ENCODE data around the gene ANO6.
"Not testable (repeated sequence)": the region's sequence is repeated elsewhere in the genome, so short reads cannot be mapped to it uniquely, and the experiment has no call there.

Gene ANO6

DNA sequence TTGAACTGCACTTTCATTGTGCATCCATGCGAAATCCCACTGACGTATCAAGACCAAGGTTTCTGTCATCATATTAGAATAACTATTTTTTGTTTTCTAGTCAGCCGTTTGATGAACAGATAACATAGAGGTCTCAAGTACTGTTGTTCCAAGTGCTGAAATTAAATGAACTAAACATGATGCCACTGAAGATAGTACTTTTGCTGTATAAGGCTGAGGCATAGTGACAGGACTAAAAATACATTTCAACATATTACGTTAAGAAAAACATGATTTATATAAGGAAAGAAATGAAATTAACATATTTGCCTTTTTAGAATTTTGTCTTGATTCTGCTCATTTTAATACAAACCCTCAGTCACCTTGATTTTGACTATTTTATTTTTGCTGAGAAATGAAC, 82.2 kb downstream of the ANO6 start:
- no peak for ATAC-seq
- no peak overlapping the region for H3K4me3 Mint-ChIP-seq
- H3K4me1 Mint-ChIP-seq = peaks cover 6% of the 10 kb centered on the region
- no peaks in the 10 kb centered on the region for H3K27me3 Mint-ChIP-seq
- H3K27ac Mint-ChIP-seq = no peak overlapping the region
- no peaks in the 10 kb centered on the region for H3K9me3 Mint-ChIP-seq
- peaks cover 6% of the 10 kb centered on the region for H3K36me3 Mint-ChIP-seq

DNA sequence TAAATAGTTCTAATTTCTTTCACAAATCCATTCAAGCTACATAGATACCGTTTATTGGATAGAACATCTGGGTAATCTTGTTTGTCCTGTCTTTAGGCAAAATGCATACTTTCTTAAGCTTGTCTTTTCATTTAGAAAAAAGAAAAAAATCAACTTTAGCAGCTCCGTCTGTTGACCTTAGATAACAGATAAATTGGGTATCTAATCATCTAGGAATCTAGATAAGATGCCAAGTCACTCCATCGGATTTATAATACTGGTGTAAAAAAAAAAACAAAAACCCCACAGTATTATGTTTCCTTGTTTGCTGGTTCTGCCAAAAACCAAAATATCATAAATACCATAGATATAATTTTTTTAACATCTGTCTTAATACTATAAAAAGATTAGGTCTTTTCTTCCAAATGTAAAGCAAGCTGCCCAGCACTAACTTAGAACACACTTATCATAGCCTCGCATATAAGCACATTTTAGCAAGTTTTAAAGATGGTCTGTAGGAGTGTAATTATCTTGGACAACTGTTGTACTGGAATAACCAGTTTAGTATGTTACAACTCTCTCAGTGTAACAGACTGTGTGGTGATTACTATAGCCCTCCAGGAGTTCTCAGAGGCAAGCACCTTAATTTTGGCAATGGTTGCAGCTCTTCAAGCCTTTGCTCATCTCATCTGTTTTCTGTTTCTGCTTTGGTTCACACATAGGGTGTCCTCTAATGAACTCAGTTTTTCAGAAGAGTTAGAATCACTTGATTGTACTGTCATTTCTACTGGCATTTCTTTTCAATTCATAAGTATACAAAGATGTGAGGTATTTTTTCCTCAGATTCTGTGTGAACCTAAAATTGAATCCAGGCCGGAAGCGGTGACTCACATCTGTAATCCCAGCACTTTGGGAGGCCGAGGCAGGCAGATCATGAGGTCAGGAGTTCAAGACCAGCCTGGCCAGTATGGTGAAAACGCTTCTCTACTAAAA, 83.1 kb downstream of the ANO6 start:
- no peak overlapping the region for H3K27ac Mint-ChIP-seq
- H3K9me3 Mint-ChIP-seq = no peaks in the 10 kb centered on the region
- peaks cover 2% of the 10 kb centered on the region for H3K4me1 Mint-ChIP-seq
- peaks cover 5% of the 10 kb centered on the region for H3K36me3 Mint-ChIP-seq
- H3K4me3 Mint-ChIP-seq = no peak overlapping the region
- H3K27me3 Mint-ChIP-seq = no peaks in the 10 kb centered on the region
- ATAC-seq = no peak

DNA sequence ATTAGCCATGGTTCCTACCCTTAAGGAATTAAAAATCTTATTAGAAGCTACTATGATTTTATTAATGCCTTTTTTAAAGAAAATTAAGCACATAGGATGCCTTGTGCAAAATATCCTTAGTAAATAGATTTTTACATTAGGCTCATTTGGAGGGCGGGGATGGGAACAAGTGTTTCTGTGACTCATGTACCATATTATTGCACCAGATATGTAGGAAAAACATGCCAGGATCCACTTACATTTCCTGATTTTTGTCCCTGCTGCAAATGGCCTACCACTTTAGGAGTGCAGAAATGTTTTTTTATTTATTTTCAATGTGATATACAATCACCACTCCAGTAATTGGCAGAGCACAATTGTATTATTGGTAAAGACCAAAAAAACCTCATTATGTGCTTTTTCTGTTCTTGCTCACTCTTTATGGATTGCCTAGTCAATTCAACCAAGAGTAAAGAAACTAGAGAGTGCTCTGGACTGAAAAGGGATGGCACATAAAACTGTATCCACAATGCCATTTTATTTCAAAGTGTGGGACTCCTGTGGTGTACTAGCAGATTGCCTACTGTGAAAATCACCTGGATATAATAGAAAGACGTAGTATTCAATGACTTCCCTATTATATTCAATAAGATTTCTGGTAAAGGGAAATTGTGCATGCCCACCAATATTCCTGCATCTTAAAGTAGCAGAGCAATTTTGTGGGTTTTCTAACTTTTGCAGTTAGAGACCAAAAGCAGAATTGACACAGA, 86.9 kb downstream of the ANO6 start:
- Mint-ChIP-seq H3K4me1 (no peaks in the 10 kb centered on the region), H3K27me3 (no peaks in the 10 kb centered on the region), H3K27ac (no peak overlapping the region), H3K36me3 (peaks cover 20% of the 10 kb centered on the region), H3K4me3 (no peak overlapping the region), H3K9me3 (no peaks in the 10 kb centered on the region)
- no peak for ATAC-seq

DNA sequence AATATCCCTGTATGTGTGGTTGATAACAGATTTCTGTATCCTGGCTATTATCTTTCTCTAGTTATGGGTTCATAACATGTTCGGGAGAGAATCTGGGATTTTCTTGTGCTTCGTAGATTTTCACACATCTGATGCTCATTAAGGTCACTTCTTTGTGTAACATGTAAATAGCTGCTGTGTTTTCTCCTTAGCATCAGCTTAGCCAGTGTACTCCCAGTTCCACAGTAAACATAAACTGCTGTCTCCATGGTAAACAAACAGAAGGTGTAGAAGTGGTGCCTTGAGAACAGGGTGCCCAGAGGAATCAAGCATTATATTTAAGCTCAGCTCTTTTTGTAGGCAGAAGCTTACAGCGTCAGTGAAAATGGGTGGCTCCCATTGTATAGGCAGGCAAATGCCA, 88.0 kb downstream of the ANO6 start:
- no peak for ATAC-seq
- Mint-ChIP-seq H3K27ac (no peak overlapping the region), H3K9me3 (no peaks in the 10 kb centered on the region), H3K4me3 (no peak overlapping the region), H3K27me3 (no peaks in the 10 kb centered on the region), H3K36me3 (peaks cover 20% of the 10 kb centered on the region), H3K4me1 (no peaks in the 10 kb centered on the region)

DNA sequence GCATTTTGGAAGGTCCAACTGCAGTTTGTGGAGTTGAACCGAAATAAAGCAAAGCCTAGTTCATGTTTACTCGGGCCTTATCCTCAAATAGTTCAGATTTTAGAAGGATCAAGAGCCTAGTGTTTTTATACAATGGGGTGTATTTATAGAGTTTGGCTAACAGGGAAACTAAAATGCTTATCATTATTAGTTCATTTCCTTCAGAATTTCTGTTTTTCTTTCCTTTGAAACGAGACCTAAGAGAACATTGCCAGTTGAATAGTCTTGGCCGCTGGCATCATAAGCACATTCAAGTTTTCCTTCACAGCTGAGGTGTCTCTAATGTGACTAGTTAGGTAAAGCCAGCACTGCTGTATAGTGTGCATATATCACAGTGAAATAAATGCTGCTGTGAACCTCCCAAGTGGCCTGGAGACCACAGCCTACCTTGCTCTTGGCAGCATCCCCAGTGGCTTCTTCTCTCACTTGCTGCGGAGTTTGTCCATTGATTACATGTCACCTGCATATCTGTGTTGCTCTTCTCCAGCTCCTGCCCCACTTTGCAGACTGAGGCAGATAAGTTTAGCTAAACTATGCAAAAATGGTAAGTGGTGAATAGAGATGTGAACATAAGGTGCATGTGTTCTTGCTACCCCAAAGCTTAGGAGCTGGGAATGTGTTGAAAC, 88.8 kb downstream of the ANO6 start:
- H3K36me3 Mint-ChIP-seq = peaks cover 20% of the 10 kb centered on the region
- no peaks in the 10 kb centered on the region for H3K9me3 Mint-ChIP-seq
- H3K27me3 Mint-ChIP-seq = no peaks in the 10 kb centered on the region
- no peak for ATAC-seq
- no peak overlapping the region for H3K4me3 Mint-ChIP-seq
- no peaks in the 10 kb centered on the region for H3K4me1 Mint-ChIP-seq
- no peak overlapping the region for H3K27ac Mint-ChIP-seq

DNA sequence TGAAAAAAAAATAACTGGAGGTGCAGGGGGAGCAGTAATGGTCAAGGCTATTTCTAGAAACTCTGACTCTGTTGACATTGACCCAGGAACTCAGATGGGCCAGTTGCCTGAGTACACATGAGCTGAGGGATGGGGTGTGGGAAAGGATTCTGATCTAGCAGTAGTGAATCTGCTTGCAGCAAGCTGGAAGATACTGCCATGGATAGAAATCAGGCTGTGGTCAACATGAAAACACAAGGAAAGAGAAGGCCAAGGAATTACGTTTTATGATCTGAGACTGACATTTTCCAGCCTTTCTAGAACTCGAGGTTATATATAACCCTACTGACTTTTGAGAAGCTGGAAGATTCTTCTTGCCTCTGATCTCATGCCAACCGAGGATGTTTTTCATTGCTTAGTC, 90.0 kb downstream of the ANO6 start:
- no peaks in the 10 kb centered on the region for H3K9me3 Mint-ChIP-seq
- H3K4me1 Mint-ChIP-seq = no peaks in the 10 kb centered on the region
- H3K36me3 Mint-ChIP-seq = peaks cover 20% of the 10 kb centered on the region
- no peak overlapping the region for H3K4me3 Mint-ChIP-seq
- no peak overlapping the region for H3K27ac Mint-ChIP-seq
- ATAC-seq = no peak
- no peaks in the 10 kb centered on the region for H3K27me3 Mint-ChIP-seq

DNA sequence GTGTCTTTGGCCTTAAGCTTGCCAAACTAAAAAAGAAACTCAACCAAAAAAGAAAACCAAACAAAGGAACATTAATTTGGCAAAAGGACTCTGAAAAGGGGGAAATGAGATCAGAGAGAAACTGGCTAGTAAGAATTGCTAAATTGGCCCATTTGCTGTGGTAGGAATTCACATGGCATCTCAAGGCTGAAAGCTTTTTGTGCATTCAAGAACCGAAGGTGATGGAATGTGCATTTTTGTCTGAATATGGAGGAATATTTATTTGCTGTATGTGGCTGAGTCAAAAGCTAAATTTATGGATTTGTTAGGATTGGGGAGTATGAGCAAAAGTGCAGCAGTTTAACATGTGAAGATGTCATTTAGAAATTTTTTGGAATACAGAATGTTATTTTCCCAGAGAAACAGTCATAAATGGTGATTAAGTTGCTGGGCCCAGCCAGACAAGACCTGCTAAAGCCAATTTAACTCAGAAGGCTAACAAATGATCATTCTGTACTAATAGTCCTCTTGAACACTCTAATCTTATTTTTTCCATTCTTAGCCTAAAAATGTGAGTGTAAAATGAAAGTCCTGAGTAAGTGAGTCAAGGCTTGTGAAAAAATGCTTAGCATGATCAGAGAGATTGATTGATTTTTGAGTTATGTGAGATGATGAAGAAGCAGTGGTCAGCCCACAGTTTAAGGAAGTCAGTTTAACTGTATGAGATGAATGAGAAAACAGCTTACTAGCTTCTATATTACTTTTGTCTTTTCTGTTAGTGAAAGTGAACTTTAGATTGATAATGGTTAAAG, 94.1 kb downstream of the ANO6 start:
- no peaks in the 10 kb centered on the region for H3K27me3 Mint-ChIP-seq
- peaks cover 17% of the 10 kb centered on the region for H3K36me3 Mint-ChIP-seq
- no peaks in the 10 kb centered on the region for H3K4me1 Mint-ChIP-seq
- no peak overlapping the region for H3K4me3 Mint-ChIP-seq
- no peak overlapping the region for H3K27ac Mint-ChIP-seq
- ATAC-seq = no peak
- peaks cover 3% of the 10 kb centered on the region for H3K9me3 Mint-ChIP-seq

DNA sequence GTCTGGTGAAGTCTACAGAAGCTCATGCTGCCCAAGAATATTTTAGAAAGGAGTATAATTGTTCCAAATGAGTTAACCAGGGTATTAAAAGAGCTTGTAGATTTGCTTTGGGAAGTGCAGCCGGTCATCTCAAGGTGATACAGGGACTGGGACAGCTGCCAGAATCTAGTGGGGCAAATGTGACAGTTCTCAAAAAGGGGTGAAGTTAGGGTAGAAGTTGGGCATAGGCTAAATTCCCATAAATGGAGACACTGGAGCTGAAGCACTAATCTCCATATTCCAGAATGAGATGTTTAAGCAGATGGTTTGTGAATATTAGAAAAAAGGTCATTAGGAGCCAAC, 94.7 kb downstream of the ANO6 start:
- no peaks in the 10 kb centered on the region for H3K4me1 Mint-ChIP-seq
- H3K9me3 Mint-ChIP-seq = peaks cover 3% of the 10 kb centered on the region
- no peak overlapping the region for H3K27ac Mint-ChIP-seq
- no peak for ATAC-seq
- H3K36me3 Mint-ChIP-seq = peaks cover 18% of the 10 kb centered on the region
- no peaks in the 10 kb centered on the region for H3K27me3 Mint-ChIP-seq
- H3K4me3 Mint-ChIP-seq = no peak overlapping the region

DNA sequence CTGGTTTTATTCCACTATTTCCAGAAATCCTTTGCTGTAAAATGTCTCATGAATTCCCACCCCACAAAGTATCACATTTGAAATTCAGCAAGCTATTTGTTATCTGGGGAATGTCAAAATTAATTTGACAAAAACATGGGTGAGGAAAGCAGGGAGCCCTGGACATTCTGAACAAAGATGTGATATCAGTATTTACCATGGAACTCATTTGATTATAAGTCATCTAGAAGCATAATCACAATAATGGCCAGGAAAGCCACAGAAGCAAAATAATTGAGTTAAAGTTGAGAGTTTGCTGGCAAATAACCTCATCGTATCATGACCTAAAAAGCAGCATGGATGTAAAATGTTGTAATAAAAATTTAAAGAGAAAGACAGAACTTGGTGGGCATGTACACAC, 96.1 kb downstream of the ANO6 start:
- no peak for ATAC-seq
- Mint-ChIP-seq H3K4me1 (no peaks in the 10 kb centered on the region), H3K36me3 (peaks cover 20% of the 10 kb centered on the region), H3K4me3 (no peak overlapping the region), H3K9me3 (peaks cover 3% of the 10 kb centered on the region), H3K27me3 (no peaks in the 10 kb centered on the region), H3K27ac (no peak overlapping the region)

DNA sequence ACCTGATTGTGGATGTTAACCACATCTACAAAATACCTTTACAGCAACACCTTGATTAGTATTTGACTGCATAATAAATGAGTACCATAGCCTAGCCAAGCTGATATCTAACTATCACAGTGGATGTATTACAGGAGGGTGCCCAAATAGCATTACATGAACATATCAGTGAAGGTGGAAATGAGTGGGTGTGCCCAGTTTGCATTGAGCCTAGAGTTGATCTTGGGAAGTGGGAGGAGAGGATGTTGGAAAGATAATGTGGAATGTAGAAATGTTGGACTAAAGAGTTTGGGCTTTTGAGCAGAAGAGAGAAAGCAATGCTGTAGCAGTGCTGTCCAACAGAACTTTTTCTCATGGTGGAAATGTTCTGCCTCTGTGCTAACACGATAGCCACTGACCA, 98.9 kb downstream of the ANO6 start:
- Mint-ChIP-seq H3K27me3 (no peaks in the 10 kb centered on the region), H3K9me3 (peaks cover 3% of the 10 kb centered on the region), H3K4me1 (no peaks in the 10 kb centered on the region), H3K36me3 (peaks cover 27% of the 10 kb centered on the region), H3K4me3 (no peak overlapping the region), H3K27ac (no peak overlapping the region)
- ATAC-seq = no peak

DNA sequence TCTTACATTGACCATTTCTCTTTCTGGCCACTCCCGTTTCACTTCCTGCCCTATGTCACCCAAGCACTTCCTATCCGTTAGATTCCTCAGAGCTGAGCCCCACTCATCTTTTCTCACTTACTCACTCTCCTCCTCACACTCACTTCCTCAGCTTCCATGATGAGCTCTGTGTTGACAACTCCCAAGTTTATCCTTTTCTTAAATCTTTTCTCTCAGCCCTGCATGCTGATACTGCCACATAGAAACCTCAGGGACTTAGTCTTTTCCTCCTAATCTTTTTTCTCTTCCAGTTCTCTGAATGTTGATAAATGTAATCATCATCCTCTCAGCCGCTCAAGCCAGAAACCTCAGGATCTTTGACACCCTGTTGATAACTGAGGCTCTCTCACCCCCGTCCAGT, 99.6 kb downstream of the ANO6 start:
- H3K4me1 Mint-ChIP-seq = no peaks in the 10 kb centered on the region
- no peaks in the 10 kb centered on the region for H3K27me3 Mint-ChIP-seq
- no peak overlapping the region for H3K27ac Mint-ChIP-seq
- ATAC-seq = no peak
- peaks cover 34% of the 10 kb centered on the region for H3K36me3 Mint-ChIP-seq
- H3K4me3 Mint-ChIP-seq = no peak overlapping the region
- peaks cover 3% of the 10 kb centered on the region for H3K9me3 Mint-ChIP-seq

DNA sequence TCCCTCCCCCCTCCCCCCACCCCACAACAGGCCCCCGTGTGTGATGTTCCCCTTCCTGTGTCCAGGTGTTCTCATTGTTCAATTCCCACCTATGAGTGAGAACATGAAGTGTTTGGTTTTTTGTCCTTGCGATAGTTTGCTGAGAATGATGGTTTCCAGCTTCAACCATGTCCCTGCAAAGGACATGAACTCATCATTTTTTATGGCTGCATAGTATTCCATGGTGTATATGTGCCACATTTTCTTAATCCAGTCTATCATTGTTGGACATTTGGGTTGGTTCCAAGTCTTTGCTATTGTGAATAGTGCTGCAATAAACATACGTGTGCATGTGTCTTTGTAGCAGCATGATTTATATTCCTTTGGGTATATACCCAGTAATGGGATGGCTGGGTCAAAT, 101.4 kb downstream of the ANO6 start:
- H3K27me3 Mint-ChIP-seq, H3K4me1 Mint-ChIP-seq, H3K27ac Mint-ChIP-seq, H3K4me3 Mint-ChIP-seq, ATAC-seq, H3K9me3 Mint-ChIP-seq: not testable (repeated sequence)
- H3K36me3 Mint-ChIP-seq = peaks cover 39% of the 10 kb centered on the region

DNA sequence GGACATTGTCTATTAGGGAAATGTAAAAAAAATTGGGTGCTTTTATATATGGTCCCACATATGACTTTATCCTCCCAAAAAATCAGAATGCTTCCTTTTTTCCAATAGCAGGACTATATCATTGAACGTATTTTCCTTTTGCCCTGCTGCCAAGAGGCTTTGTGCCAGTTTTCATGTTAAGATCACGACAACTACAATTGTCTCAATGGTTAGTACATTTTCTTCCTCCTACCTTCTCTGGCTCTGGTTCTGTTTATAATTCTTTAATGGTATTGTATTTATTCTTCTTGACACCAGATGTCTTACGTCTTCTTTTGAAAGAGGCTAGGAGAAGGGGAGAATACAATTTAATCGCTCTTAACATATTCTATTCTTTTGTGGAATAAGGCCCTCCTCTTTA, 106.9 kb downstream of the ANO6 start:
- ATAC-seq = no peak
- no peak overlapping the region for H3K4me3 Mint-ChIP-seq
- no peak overlapping the region for H3K27ac Mint-ChIP-seq
- no peaks in the 10 kb centered on the region for H3K9me3 Mint-ChIP-seq
- H3K36me3 Mint-ChIP-seq = peaks cover 18% of the 10 kb centered on the region
- no peaks in the 10 kb centered on the region for H3K27me3 Mint-ChIP-seq
- no peaks in the 10 kb centered on the region for H3K4me1 Mint-ChIP-seq

DNA sequence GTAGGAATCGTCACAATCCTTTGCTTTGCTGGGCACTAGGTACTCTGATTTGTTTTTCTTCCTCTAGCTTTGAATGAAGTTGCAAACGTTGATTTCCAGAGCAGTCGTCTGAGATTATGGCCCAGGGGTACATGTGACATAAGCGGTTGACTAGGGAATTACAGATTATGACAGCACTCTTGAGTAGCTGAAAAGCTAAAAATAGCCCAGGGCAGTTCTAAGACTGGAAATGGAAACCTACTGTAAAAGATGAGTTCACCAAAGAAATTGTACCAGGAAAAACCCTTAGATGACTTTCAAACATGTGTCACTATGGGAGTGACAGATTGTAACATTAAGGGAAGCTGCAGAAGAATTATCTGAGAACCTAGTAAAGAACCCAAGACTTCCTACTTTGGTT, 108.5 kb downstream of the ANO6 start:
- Mint-ChIP-seq H3K27me3 (no peaks in the 10 kb centered on the region), H3K27ac (no peak overlapping the region), H3K9me3 (no peaks in the 10 kb centered on the region), H3K4me3 (no peak overlapping the region), H3K4me1 (no peaks in the 10 kb centered on the region), H3K36me3 (peaks cover 22% of the 10 kb centered on the region)
- ATAC-seq = no peak

DNA sequence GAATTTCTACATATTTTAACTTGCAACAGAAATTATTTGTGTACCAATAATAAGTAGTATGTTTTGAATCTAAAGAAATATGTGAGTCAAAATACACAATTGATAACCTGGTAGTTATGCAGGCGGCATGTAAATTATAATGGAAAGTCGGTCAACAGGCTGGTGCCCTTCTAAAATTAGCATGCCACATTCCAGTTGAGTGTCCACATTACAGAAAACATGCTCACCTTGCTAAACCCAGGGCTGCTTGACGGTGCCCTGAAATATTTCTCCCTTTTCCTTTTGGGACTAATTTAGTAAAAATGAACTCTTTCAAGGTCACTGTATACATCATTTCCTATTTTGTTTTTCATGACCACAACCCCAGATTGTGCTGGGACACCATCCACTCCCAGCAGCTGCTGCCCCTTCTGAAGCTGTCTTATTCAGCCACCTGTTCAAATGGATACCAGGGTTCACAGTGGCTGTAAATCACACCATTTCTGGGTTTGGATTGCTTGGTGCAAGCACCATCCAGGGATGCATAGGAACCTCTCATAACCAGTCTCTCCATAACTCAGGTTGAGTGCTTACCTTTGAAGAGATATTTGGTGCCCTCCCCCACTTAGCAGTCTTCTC, 110.6 kb downstream of the ANO6 start:
- Mint-ChIP-seq H3K9me3 (no peaks in the 10 kb centered on the region), H3K4me1 (no peaks in the 10 kb centered on the region), H3K27ac (no peak overlapping the region), H3K27me3 (no peaks in the 10 kb centered on the region), H3K4me3 (no peak overlapping the region), H3K36me3 (peaks cover 13% of the 10 kb centered on the region)
- no peak for ATAC-seq

All from stimulated activated memory B cell treated with anti-CD40 and anti-IgM and Interleukin-4, amounts not matched to agents 10 μg/mL and 1 μg/mL and 100 μg/mL, for 72 hours (primary cell).